HepG2 (cell line): ENCODE measurements around the gene P2RX3. TPM values are rescaled to one million over a fixed set of nuclear protein-coding genes. Genes with fewer than 3 reads are reported as not detected.

Experiments
- ATAC-seq: fragments of 200-7000 bp; cut with Tn5 transposase; 3 replicates; pipeline ENCODE4 v1.9.1; 2020; ENCODE audit warnings: mild to moderate bottlenecking, moderate library complexity
- BruUV-seq: library from RNA; stranded (reverse); fragments of 400-500 nt; replicated peaks from 2 replicates; lab custom pipeline; 2021; lab: Mats Ljungman, UMichigan
- CTCF ChIA-PET: fragments of 300-600 bp; formaldehyde crosslinking; extraction: SDS; loops from one replicate; lab custom pipeline; 2021; ENCODE audit warnings: low total read pairs, inconsistent platforms, low intra/inter-chr PET ratio; lab: Yijun Ruan, JAX
- POLR2A ChIA-PET: fragments of 350-600 bp; sonication (Branson Sonifier 250); formaldehyde crosslinking; loops from one replicate; lab custom pipeline; 2020; ENCODE audit warnings: antibody characterized with exemption, inconsistent platforms; lab: Yijun Ruan, JAX
- DNase-seq: peaks from one replicate; pipeline ENCODE4 v3.0.0-alpha.2; 2015; ENCODE audit warnings: low spot score
- FAIRE-seq: peaks from 3 replicates; lab custom pipeline; 2011; peaks lifted over from hg19 to GRCh38; lab: Jason Lieb, UNC
- H2AFZ ChIP-seq: one replicate; pipeline ENCODE4 v1.6.1; 2011; ENCODE audit warnings: low read length, inconsistent platforms
- H3K27ac ChIP-seq: fragments of 300-600 bp; 3 replicates; pipeline ENCODE4 v1.8.0; 2011; ENCODE audit warnings: mixed run types, mild to moderate bottlenecking, mixed read lengths, low read length, inconsistent platforms; ENCODE audit not compliant: insufficient read depth; ENCODE audit errors: extremely low read length
- H3K27me3 ChIP-seq, 2 experiments: fragments of 200-600 bp in 1 of 2; 2 replicates in 1 of 2; 3 replicates in 1 of 2; pipeline versions ENCODE4 v1.6.0 to v1.8.0; 2011; ENCODE audit warnings: low read length in 2 of 2, mild to moderate bottlenecking in 2 of 2, moderate library complexity in 2 of 2, inconsistent platforms in 1 of 2; ENCODE audit not compliant: insufficient read depth in 2 of 2, control insufficient read depth in 1 of 2
- H3K36me3 ChIP-seq, 2 experiments: fragments of 200-600 bp in 1 of 2; replicated peaks in 1 of 2; 2 replicates in 1 of 2; 3 replicates in 1 of 2; pipeline versions ENCODE4 v1.5.1 to v1.8.0; 2011; ENCODE audit warnings: low read length in 2 of 2, inconsistent platforms in 1 of 2; ENCODE audit not compliant: insufficient read depth in 2 of 2, control insufficient read depth in 1 of 2
- H3K4me1 ChIP-seq: 2 replicates; pipeline ENCODE4 v1.5.1; 2012; ENCODE audit warnings: low read length, inconsistent platforms; ENCODE audit not compliant: insufficient read depth
- H3K4me2 ChIP-seq: 2 replicates; pipeline ENCODE4 v1.6.0; 2011; ENCODE audit warnings: low read depth, low read length, inconsistent platforms
- H3K4me3 ChIP-seq, 3 experiments: fragments of 200-600 bp in 1 of 3; sonication (generic), shearing (Covaris generic) in 1 of 3; replicated peaks in 1 of 3; 2 replicates each; pipeline ENCODE4 v1.5.1; 2011 to 2016; ENCODE audit warnings: low read length in 3 of 3, inconsistent platforms in 2 of 3, low read depth in 2 of 3, mild to moderate bottlenecking in 2 of 3, control low read depth in 1 of 3, mixed read lengths in 1 of 3; ENCODE audit not compliant: insufficient read depth in 1 of 3
- H3K79me2 ChIP-seq: one replicate; pipeline ENCODE4 v1.6.1; 2011; ENCODE audit warnings: low read length, inconsistent platforms; ENCODE audit not compliant: insufficient read depth
- H3K9ac ChIP-seq: 2 replicates; pipeline ENCODE4 v1.6.0; 2011; ENCODE audit warnings: mild to moderate bottlenecking, low read depth, low read length, inconsistent platforms; ENCODE audit not compliant: insufficient read depth
- H3K9me3 ChIP-seq: 2 replicates; pipeline ENCODE4 v1.5.1; 2012; ENCODE audit warnings: mild to moderate bottlenecking, low read length
- H4K20me1 ChIP-seq: 2 replicates; pipeline ENCODE4 v1.6.0; 2011; ENCODE audit warnings: inconsistent platforms, mild to moderate bottlenecking, low read length, moderate library complexity; ENCODE audit not compliant: insufficient read depth
- EHMT2 ChIP-seq: fragments of 200-600 bp; sonication (generic); IDR thresholded peaks from 2 replicates; pipeline ENCODE4 v1.7.0; 2017; ENCODE audit warnings: antibody characterized with exemption, low read depth, low read length, borderline replicate concordance
- KLF16 ChIP-seq, 2 experiments: sonication (generic) in 1 of 2; formaldehyde crosslinking in 1 of 2; IDR thresholded peaks; 2 replicates each; pipeline versions ENCODE4 v1.6.1 to v1.8.0; 2016 to 2023; ENCODE audit warnings: missing genetic modification reagents in 2 of 2, missing compliant biosample characterization in 1 of 2
- NKX3-1 ChIP-seq: sonication (generic); formaldehyde crosslinking; IDR thresholded peaks from 2 replicates; pipeline ENCODE4 v1.5.0; 2020; ENCODE audit warnings: missing genetic modification reagents
- RARA ChIP-seq: IDR thresholded peaks from 2 replicates; pipeline ENCODE4 v1.6.1; 2016; ENCODE audit warnings: missing genetic modification reagents, missing compliant biosample characterization
- WIZ ChIP-seq: sonication (generic); formaldehyde crosslinking; IDR thresholded peaks from 2 replicates; pipeline ENCODE4 v1.5.1; 2020; ENCODE audit warnings: mild to moderate bottlenecking, missing genetic modification reagents
- ZNF441 ChIP-seq: sonication (generic); formaldehyde crosslinking; IDR thresholded peaks from 2 replicates; pipeline ENCODE4 v1.7.0; 2021; ENCODE audit warnings: missing genetic modification reagents, borderline replicate concordance
- ZSCAN9 ChIP-seq: IDR thresholded peaks from 2 replicates; pipeline ENCODE4 v1.6.1; 2016; ENCODE audit warnings: borderline replicate concordance
- WGBS: methylation state at CpG from one replicate; pipeline ENCODE4 v1.1.6; 2017; ENCODE audit warnings: low lambda C conversion rate; 5-methylcytosine and 5-hydroxymethylcytosine counted together
- in situ Hi-C: cut with HindIII; loops from 2 replicates; pipeline ENCODE4 v1.10.0; 2017; ENCODE audit warnings: low pct_unique_long_range_greater_than_20kb; ENCODE audit not compliant: extremely low pct_ligation_motif_present
- intact Hi-C: fragments of 100-400 bp; cut with micrococcal nuclease; formaldehyde crosslinking; loops from one replicate; pipeline ENCODE4 v1.10.0; 2022; ENCODE audit not compliant: unreplicated experiment
- polyA plus RNA-seq, 8 experiments: library from polyadenylated mRNA; depleted of rRNA in 3 of 8; stranded (reverse) in 7 of 8; unstranded in 1 of 8; fragments of >200 nt; fragmentation: Illumina TruSeq in 4 of 8; extraction: Trizol in 4 of 8; gene quantifications; 2 replicates each; pipeline versions ENCODE4 v1.2.1 to v1.2.3, GENCODE V29; 2011 to 2016; ENCODE audit warnings: low read depth in 4 of 8, missing spikeins in 1 of 8, mixed read lengths in 1 of 8; ENCODE audit not compliant: insufficient read depth in 1 of 8
- total RNA-seq, 5 experiments: library from RNA; depleted of rRNA; stranded (reverse); fragments of >200 nt; fragmentation: Illumina TruSeq; extraction: Trizol; gene quantifications; 2 replicates each; pipeline ENCODE4 v1.2.3, GENCODE V29; 2016; ENCODE audit warnings: low read depth in 1 of 5
- TF ChIP-seq, protein P1 (sequence below): IDR thresholded peaks from 2 replicates; pipeline ENCODE4 v1.4.0; 2020; ENCODE audit warnings: mild to moderate bottlenecking, missing genetic modification reagents
- TF ChIP-seq, protein P2 (sequence below), 2 experiments: IDR thresholded peaks; 2 replicates each; pipeline ENCODE4 v1.6.1; 2011 to 2012; ENCODE audit warnings: low read length in 2 of 2, borderline replicate concordance in 1 of 2, low read depth in 1 of 2, mild to moderate bottlenecking in 1 of 2, moderate library complexity in 1 of 2
- TF ChIP-seq, protein P3 (sequence below): sonication (generic); formaldehyde crosslinking; IDR thresholded peaks from 2 replicates; pipeline ENCODE4 v1.4.0; 2020; ENCODE audit warnings: missing genetic modification reagents, borderline replicate concordance

Gene P2RX3
- total and polyA plus RNA-seq, 2 of the 13 experiments (the other 11 are each of a cell fraction or from before 2014, with no cell fraction given), result 0.08 TPM; not detected in 1

DNA sequence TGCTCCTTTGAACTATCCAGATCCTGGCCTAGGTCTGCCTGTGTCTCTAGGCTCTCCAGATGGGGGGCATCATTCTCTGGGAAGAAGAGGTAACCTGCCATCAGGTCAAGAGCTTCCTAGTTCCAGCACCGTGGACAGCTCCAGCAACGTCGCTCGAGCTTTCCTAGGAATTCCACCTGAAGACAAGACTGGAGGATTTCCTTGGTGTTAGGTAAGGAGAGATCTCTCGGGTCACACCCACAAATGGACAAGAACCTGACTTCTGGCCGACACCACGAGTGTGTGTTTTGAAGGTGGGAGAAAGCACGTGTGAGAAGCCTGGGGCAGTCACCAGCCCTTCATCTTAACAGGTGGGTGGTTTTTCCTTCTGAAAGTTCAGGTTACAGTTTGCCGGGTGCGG is 41.6 kb downstream of the P2RX3 start:
- Histone ChIP-seq H3K4me3 (no peak overlapping the region), H3K27me3 (no peaks in the 10 kb centered on the region), H3K27ac (no peak overlapping the region), H3K36me3 (no peaks in the 10 kb centered on the region), H3K9me3 (no peaks in the 10 kb centered on the region), H3K79me2 (no peaks in the 10 kb centered on the region), H3K9ac (no peak overlapping the region), H4K20me1 (no peaks in the 10 kb centered on the region), H3K4me2 (no peak overlapping the region), H2AFZ (no peak overlapping the region), H3K4me1 (peaks cover 13% of the 10 kb centered on the region)
- FAIRE-seq, result no peak
- in situ Hi-C loops, result loop anchor here (10.0 kb wide), 1 partner anchor 65 kb away; no protein-coding TSS in a partner anchor
- DNase-seq, result no peak
- CTCF ChIA-PET, result no interaction called here
- POLR2A ChIA-PET, result no interaction called here
- intact Hi-C loops, result no loop called here
- no peak; the same call in 2 of the 3 replicates for ATAC-seq
- 10% methylated on average over 8 of the region's 10 CpGs for WGBS
- BruUV-seq, result no TSS peak
- TF ChIP-seq, protein P1, sequence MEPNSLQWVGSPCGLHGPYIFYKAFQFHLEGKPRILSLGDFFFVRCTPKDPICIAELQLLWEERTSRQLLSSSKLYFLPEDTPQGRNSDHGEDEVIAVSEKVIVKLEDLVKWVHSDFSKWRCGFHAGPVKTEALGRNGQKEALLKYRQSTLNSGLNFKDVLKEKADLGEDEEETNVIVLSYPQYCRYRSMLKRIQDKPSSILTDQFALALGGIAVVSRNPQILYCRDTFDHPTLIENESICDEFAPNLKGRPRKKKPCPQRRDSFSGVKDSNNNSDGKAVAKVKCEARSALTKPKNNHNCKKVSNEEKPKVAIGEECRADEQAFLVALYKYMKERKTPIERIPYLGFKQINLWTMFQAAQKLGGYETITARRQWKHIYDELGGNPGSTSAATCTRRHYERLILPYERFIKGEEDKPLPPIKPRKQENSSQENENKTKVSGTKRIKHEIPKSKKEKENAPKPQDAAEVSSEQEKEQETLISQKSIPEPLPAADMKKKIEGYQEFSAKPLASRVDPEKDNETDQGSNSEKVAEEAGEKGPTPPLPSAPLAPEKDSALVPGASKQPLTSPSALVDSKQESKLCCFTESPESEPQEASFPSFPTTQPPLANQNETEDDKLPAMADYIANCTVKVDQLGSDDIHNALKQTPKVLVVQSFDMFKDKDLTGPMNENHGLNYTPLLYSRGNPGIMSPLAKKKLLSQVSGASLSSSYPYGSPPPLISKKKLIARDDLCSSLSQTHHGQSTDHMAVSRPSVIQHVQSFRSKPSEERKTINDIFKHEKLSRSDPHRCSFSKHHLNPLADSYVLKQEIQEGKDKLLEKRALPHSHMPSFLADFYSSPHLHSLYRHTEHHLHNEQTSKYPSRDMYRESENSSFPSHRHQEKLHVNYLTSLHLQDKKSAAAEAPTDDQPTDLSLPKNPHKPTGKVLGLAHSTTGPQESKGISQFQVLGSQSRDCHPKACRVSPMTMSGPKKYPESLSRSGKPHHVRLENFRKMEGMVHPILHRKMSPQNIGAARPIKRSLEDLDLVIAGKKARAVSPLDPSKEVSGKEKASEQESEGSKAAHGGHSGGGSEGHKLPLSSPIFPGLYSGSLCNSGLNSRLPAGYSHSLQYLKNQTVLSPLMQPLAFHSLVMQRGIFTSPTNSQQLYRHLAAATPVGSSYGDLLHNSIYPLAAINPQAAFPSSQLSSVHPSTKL (CRISPR knock-in tag), result 0 out of 2 replicates have a peak, but pooled peaks have one; percentile 20
- TF ChIP-seq, protein P2, sequence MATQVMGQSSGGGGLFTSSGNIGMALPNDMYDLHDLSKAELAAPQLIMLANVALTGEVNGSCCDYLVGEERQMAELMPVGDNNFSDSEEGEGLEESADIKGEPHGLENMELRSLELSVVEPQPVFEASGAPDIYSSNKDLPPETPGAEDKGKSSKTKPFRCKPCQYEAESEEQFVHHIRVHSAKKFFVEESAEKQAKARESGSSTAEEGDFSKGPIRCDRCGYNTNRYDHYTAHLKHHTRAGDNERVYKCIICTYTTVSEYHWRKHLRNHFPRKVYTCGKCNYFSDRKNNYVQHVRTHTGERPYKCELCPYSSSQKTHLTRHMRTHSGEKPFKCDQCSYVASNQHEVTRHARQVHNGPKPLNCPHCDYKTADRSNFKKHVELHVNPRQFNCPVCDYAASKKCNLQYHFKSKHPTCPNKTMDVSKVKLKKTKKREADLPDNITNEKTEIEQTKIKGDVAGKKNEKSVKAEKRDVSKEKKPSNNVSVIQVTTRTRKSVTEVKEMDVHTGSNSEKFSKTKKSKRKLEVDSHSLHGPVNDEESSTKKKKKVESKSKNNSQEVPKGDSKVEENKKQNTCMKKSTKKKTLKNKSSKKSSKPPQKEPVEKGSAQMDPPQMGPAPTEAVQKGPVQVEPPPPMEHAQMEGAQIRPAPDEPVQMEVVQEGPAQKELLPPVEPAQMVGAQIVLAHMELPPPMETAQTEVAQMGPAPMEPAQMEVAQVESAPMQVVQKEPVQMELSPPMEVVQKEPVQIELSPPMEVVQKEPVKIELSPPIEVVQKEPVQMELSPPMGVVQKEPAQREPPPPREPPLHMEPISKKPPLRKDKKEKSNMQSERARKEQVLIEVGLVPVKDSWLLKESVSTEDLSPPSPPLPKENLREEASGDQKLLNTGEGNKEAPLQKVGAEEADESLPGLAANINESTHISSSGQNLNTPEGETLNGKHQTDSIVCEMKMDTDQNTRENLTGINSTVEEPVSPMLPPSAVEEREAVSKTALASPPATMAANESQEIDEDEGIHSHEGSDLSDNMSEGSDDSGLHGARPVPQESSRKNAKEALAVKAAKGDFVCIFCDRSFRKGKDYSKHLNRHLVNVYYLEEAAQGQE (IDR thresholded peaks at IDR 0.05; ENCODE audit: borderline replicate concordance in 1 of 2, low read depth in 1 of 2, low read length in 2 of 2), result peak; percentile 86 to 98
- TF ChIP-seq ZNF441 (CRISPR knock-in tag) (peak; percentile 39; the same call in 1 of the 2 replicates), EHMT2 (peak; percentile 91), ZSCAN9 (CRISPR knock-in tag) (peak; percentile 44; the same call in 1 of the 2 replicates), NKX3-1 (CRISPR knock-in tag) (peak; percentile 67; the same call in 1 of the 2 replicates), RARA (CRISPR knock-in tag) (peak; percentile 22; the same call in 1 of the 2 replicates), WIZ (CRISPR knock-in tag) (peak; percentile 60; the same call in 1 of the 2 replicates), KLF16 (CRISPR knock-in tag; IDR thresholded peaks at IDR 0.05) (0 out of 4 replicates have a peak, but pooled peaks of 1 of the 2 experiments have one; percentile 40)
- TF ChIP-seq, protein P3, sequence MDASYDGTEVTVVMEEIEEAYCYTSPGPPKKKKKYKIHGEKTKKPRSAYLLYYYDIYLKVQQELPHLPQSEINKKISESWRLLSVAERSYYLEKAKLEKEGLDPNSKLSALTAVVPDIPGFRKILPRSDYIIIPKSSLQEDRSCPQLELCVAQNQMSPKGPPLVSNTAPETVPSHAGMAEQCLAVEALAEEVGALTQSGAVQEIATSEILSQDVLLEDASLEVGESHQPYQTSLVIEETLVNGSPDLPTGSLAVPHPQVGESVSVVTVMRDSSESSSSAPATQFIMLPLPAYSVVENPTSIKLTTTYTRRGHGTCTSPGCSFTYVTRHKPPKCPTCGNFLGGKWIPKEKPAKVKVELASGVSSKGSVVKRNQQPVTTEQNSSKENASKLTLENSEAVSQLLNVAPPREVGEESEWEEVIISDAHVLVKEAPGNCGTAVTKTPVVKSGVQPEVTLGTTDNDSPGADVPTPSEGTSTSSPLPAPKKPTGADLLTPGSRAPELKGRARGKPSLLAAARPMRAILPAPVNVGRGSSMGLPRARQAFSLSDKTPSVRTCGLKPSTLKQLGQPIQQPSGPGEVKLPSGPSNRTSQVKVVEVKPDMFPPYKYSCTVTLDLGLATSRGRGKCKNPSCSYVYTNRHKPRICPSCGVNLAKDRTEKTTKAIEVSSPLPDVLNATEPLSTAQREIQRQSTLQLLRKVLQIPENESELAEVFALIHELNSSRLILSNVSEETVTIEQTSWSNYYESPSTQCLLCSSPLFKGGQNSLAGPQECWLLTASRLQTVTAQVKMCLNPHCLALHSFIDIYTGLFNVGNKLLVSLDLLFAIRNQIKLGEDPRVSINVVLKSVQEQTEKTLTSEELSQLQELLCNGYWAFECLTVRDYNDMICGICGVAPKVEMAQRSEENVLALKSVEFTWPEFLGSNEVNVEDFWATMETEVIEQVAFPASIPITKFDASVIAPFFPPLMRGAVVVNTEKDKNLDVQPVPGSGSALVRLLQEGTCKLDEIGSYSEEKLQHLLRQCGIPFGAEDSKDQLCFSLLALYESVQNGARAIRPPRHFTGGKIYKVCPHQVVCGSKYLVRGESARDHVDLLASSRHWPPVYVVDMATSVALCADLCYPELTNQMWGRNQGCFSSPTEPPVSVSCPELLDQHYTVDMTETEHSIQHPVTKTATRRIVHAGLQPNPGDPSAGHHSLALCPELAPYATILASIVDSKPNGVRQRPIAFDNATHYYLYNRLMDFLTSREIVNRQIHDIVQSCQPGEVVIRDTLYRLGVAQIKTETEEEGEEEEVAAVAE (CRISPR knock-in tag), result 0 out of 2 replicates have a peak, but pooled peaks have one; percentile 41
